Stimulated activated CD8-positive, alpha-beta memory T cell treated with anti-CD3 and anti-CD28 coated beads, Interleukin-7, amount 100 ng/mL, for 48 hours (primary cell): Measurements from ENCODE around the gene TUBB2A.

Source experiments
- DNase-seq, 2 donors: peaks; one replicate each; pipeline ENCODE4 v3.0.0-alpha.2; 2020; ENCODE audit warnings: low read depth in 1 of 2; ENCODE audit errors: extremely low read depth in 1 of 2

The TUBB2A gene

DNA sequence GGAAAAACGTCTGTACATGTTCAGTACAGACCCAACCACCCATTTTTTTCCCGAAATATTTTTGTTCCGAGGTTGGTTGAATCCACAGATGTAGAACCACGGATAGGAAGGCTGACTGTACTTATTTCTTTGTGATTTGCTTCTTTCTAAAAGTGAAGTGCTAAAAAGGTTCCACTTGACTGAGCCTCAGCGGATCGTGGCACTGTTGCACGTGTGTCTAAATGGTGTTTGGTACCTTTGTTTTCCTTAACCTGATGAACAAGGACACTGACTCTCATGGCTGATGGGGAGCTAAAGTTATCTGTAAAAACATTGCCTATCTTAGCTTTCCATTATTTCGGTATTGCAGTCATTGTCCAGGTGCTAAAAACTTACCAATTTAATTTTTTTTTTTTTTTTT is 32.7 kb downstream of the TUBB2A start:
- DNase-seq: no peak

DNA sequence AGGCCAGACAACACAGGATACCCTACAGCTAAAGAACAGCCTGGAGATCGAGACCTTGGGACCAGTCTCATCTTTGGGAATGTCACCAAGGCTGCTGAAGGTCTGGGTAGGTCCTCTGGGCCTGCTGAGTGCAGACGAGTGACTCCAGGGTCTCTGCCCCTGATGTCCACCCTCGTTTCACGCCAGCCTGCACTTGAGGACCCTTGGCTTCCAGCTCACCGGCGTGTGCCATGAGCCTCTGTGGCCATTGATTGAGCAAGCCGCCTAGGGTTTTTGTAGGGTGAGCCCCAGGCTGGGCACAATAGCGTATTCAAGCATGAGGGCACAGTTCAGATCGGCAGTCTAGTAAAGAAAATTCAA is 34.5 kb downstream of the TUBB2A start:
- DNase-seq: no peak

DNA sequence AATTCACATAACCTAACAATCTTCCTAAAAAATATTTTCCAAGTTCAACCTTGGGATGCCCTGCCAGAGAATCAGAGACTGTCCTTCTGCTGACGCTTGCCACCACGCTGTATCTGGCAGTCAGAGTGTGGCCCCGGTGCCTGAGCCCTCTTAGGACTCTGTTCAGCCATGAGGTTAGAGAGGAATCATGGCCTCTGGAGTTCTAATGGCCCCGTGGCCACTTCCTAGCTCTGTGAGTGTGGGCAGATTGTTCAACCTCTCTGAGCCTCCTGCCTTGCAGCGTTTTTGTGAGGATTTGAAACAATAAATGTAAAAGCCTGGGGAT is 36.6 kb downstream of the TUBB2A start:
- DNase-seq: no peak

DNA sequence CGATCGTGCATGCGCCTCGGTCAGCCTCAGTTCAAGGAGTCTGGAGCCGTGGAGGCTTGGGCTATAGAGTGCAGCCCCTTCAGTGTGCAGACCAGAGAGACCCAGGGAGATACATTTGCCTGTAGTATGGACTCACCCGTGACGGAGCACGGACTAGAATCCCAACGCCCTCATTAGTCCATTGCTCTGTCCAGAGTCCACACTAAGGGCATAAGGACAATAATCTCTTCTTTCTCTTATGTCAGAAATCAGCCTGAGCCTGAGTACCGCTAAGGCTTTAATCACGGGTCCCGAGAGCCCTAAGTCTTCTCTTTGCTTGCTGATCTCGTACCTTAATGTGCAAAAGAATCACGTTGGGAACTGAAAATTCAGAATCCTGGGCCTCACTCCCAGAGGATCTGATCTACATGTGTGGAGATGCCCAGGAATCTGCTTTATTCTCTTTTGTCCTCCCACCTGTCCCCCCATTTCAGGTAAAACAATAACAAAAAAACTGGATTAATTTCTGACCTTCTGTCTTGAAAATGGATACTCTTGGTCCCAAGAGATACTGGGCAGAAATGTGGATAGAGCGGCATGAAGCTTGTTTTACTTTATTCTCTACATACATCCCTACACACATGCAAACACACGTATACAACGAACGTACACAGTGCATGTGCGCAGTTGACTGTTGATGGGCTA is 38.2 kb downstream of the TUBB2A start:
- DNase-seq: no peak

DNA sequence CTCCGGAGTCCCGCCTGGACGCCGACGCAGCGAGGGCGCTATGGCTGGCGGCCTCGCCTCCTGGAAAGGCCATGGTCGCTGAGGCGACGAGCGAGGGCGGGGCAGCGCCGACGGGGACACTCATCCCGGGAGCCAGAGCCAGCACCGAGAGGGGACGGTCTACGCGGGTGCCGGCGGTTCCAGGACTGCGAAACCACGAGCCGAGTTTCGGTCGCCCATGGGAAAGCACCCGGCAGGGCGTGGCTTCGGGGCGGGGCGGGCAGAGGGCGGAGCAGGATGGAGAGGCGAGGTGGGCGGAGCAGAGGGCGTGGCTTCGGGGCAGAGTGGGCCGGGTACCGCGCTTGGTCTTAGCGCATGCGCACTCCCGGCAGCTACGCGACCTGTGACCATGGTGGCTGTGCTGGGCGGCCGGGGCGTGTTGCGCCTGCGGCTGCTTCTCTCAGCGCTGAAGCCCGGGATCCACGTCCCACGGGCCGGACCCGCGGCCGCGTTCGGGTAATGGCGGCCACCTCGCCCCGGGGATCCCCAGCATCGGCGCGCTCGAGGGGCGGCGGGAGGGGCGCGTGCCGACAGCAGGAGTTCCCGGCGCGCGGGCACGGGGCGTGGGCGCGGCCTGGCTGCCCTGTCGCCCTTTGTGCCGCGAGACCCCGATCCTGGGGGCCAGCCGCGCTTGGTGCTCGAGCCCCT is 38.8 kb downstream of the TUBB2A start, which contains the start of gene BPHL:
TSS of gene BPHL (plus strand) at position 359 of the 687 bp plus-strand sequence. CDS start at position 389, 30 bp downstream.
- DNase-seq: peak; percentile 97 to 99

DNA sequence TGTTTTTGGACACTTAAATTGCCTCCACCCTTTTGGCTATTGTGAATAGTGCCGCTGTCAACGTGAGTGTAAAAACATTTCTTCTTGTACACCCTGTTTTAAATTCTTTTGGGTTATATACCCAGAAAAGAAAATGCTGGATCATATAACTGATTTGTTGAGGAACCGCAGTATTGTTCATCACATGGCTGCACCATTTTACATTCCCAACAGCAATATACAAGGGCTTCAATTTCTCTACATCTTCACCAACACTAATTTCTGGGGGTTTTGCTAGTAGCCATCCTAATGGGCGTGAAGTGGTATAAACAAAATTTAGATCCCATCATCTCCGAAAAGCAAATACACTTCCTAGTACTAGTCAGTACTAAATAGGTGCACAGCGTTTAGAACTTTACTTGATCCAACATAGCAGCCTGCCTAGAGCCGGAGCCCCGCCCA is 39.4 kb downstream of the TUBB2A start:
- DNase-seq: no peak

DNA sequence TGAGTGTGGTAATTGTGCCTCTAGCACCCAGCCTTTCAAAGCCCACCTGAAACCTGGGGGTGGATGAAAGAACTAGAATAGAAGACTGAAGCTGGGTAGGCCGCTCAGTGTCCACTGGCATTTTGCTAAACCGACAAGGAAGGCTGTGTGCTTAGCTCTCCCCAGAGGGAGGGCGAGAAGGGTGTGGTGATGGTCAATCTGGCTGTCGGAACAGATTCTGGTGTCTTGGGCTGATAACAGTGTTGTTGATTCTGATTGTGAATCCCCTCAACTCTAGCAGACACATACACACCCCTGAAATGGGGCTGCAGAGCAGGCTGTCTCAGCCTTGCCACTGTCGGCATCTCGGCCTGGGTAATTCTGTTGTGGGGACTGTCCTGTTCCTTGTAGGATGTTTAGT is 43.0 kb downstream of the TUBB2A start:
- no peak for DNase-seq

DNA sequence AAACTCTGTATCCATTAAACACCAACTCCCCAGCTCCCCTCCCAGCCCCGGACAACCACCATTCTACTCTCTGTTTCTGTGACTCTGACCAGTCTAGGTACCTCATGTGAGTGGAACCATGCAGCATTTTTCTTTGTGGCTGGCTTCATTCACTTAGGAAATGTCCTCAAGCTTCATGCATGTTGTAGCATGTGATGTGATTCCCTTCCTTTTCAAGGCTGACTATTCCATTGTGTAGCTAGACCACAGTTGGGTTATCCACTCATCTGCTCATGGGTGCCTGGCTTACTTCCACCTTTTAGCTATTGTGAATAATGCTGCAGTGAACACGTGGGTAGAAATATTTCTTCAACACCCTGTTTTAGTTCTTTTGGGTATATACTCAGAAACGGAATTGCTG is 47.6 kb downstream of the TUBB2A start:
- DNase-seq: no peak

DNA sequence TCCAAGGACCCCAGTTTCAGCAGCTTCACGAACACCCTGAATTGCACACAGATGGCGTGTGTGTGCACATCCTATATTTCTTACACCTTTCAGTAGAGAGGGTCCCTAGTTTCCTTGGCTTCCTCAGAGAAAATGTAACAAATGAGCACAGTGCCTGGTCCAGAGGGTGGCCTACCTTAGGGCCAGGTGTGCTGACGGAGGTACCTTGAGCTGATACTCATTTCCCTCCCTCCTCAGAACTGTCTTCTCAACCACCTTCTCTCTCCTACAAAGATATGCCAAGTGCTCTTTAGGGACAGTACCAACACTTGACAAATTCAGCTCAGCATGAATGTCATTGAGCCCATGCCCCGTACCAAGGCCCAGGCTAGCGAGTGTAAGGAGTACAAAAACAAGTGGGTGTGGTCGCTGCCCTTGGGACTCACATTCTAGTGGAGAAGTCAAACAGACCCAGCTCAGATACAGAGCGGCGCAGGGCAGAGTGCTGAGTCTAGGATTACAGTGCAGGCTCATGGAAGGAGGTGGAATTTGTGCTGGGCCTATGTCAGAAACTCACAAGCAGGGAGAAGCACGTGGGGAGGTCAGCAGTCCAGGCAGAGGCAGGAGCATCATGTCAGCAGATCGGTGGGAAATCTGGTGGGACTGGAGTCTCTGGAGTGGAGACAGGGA is 48.5 kb downstream of the TUBB2A start:
- no peak for DNase-seq
